ENCODE measurements around the gene YPEL1. TPM values are rescaled to one million over a fixed set of nuclear protein-coding genes. Genes with fewer than 3 reads are reported as not detected.

YPEL1 gene
- total RNA-seq, 2 experiments from 2014 or later, result 18.2 to 18.8 TPM

DNA sequence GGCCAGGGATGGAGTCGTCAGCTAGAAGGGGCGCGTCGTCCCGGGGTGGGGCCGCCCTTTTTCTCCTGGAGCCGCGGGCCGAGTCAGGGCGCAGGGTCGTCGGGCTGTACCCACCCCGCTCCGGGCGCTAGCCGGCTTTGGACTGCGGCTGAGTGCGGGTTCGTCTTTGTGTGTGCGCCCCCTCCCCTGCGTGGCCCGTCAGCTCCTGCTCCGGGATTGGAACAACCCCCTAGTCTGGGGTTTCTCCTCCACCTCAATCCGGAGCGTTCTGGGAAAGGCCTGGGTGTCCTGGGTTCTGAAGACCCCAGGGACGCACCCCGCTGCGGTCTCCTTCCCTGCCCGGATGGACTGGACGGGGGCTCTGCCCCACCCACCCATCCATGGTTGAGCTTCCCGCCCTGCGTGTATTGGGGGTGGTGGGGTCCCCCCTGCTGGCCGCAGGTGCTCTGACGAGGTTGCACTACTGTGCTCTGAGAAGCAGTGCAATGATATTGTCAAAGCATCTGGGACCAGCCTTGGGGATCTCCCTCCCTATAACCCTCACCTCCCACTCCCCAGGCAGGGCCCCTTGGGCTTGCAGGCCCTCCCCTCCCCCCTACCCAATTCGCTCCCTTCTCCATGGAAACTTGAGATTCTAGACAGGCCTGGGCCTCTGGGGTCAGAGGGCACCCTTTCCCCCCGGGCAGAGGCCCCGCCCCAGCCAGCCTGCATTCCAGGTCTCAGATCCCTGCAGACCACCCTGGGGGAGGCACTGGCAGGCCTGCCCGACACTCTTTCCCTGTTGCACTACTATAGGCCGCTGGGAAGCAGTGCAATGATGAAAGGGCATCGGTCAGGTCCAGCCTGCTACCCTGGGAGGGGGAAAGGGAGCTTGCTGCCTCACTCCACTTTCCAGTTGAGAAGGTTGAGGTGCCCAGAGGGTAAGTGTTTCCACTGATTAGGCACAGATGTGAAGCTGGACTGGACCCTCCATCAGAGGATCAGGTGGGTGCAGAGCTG is 82.7 kb downstream of the YPEL1 start:
- H3K27ac ChIP-seq (ENCODE audit: low read depth, low read length, poor library complexity, severe bottlenecking), result peak overlapping the region; percentile 68
- H3K4me3 ChIP-seq (ENCODE audit: low read depth, low read length, poor library complexity, severe bottlenecking), result peak overlapping the region; percentile 76
- no TSS peak for BruUV-seq (replicated peaks)
- H2AFZ ChIP-seq (ENCODE audit: low read length), result peak overlapping the region; percentile 97
- no peaks in the 10 kb centered on the region for H3K79me2 ChIP-seq (ENCODE audit: insufficient read depth, low read depth, low read length)
- H3K9me2 ChIP-seq (ENCODE audit: insufficient read depth, low read length), result no peaks in the 10 kb centered on the region
- H3K4me1 ChIP-seq (ENCODE audit: insufficient read depth, low read length, poor library complexity, severe bottlenecking), result peaks cover 39% of the 10 kb centered on the region
- peaks cover 30% of the 10 kb centered on the region for H3K36me3 ChIP-seq (ENCODE audit: insufficient read depth, low read length)
- peak overlapping the region; percentile 97 for H3K4me2 ChIP-seq (ENCODE audit: low read length)
- no peaks in the 10 kb centered on the region for H4K20me1 ChIP-seq (ENCODE audit: insufficient read depth, low read length)
- intact Hi-C loops (cut with micrococcal nuclease; ENCODE audit: unreplicated experiment), result no loop called here
- ChIA-PET POLR2A (interaction anchor here (0.7 to 2.5 kb wide), 4 partner anchors 10 to 1412 kb away, joined by 3 to 7 read pairs (median 4); partner anchors contain the start of genes PPIL2 and SDF2L1), CTCF (ENCODE audit: unreplicated experiment) (interaction anchor here (0.8 to 1.0 kb wide), 2 partner anchors 11 to 13 kb away, joined by 3 to 4 read pairs; partner anchors contain the start of gene PPIL2)
- H3K9me3 ChIP-seq (ENCODE audit: low read length), result no peaks in the 10 kb centered on the region
- TF ChIP-seq, protein P1, sequence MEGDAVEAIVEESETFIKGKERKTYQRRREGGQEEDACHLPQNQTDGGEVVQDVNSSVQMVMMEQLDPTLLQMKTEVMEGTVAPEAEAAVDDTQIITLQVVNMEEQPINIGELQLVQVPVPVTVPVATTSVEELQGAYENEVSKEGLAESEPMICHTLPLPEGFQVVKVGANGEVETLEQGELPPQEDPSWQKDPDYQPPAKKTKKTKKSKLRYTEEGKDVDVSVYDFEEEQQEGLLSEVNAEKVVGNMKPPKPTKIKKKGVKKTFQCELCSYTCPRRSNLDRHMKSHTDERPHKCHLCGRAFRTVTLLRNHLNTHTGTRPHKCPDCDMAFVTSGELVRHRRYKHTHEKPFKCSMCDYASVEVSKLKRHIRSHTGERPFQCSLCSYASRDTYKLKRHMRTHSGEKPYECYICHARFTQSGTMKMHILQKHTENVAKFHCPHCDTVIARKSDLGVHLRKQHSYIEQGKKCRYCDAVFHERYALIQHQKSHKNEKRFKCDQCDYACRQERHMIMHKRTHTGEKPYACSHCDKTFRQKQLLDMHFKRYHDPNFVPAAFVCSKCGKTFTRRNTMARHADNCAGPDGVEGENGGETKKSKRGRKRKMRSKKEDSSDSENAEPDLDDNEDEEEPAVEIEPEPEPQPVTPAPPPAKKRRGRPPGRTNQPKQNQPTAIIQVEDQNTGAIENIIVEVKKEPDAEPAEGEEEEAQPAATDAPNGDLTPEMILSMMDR (conservative IDR thresholded peaks at IDR 0.05; ENCODE audit: low read length), result peak; percentile 52
- no peak for TF ChIP-seq EZH2phosphoT487 (IDR thresholded peaks at IDR 0.05; ENCODE audit: borderline replicate concordance, low read depth, low read length)
- DNase-seq (ENCODE audit: low spot score), result peak; percentile 40

DNA sequence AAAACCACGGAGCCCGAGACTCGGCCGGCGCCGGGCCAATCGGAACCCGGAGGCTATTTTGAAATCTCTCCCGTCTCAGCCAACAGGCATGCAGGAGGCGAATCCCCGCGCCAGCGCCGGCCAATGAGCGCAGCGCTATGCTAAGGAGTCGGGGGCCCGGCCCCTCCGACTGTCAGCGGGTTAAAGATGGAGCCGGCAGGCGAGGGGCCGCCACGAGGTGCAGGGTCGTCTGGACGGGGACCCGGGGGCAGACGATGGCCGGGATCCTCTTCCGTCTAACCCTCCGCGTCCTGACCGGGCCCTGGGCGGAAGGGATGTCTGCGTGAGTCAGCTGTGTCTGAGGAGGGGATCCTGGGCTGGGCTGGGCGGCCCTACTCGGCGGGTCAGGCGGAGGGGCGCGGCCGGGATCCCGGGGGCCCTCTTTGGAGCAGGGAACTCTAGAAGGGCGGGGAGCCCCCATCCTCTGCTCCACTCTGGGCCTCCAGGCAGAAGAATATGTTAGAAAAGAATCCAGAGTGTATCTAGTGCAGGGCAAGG is 83.5 kb downstream of the YPEL1 start:
- Histone ChIP-seq H3K4me1 (ENCODE audit: insufficient read depth, low read length, poor library complexity, severe bottlenecking) (peaks cover 32% of the 10 kb centered on the region), H3K27ac (ENCODE audit: low read depth, low read length, poor library complexity, severe bottlenecking) (peak overlapping the region; percentile 68), H3K9me2 (ENCODE audit: insufficient read depth, low read length) (no peaks in the 10 kb centered on the region), H4K20me1 (ENCODE audit: insufficient read depth, low read length) (no peaks in the 10 kb centered on the region), H3K9me3 (ENCODE audit: low read length) (no peaks in the 10 kb centered on the region), H3K79me2 (ENCODE audit: insufficient read depth, low read depth, low read length) (no peaks in the 10 kb centered on the region), H3K36me3 (ENCODE audit: insufficient read depth, low read length) (peaks cover 34% of the 10 kb centered on the region), H3K4me2 (ENCODE audit: low read length) (peak overlapping the region; percentile 97), H2AFZ (ENCODE audit: low read length) (peak overlapping the region; percentile 97), H3K4me3 (ENCODE audit: low read depth, low read length, poor library complexity, severe bottlenecking) (peak overlapping the region; percentile 76)
- intact Hi-C loops (cut with micrococcal nuclease; ENCODE audit: unreplicated experiment), result no loop called here
- ChIA-PET CTCF (ENCODE audit: unreplicated experiment) (interaction anchor here (0.6 to 1.0 kb wide), 2 partner anchors 11 to 380 kb away, joined by 3 to 4 read pairs; no protein-coding TSS in a partner anchor), POLR2A (interaction anchor here (1.3 to 2.5 kb wide), 3 partner anchors 10 to 74 kb away, joined by 3 to 7 read pairs (median 5); partner anchors contain the start of genes PPIL2 and SDF2L1)
- no peak for TF ChIP-seq EZH2phosphoT487 (IDR thresholded peaks at IDR 0.05; ENCODE audit: borderline replicate concordance, low read depth, low read length)
- TF ChIP-seq, protein P1 (conservative IDR thresholded peaks at IDR 0.05; ENCODE audit: low read length), result no peak
- BruUV-seq (replicated peaks), result no TSS peak
- DNase-seq (ENCODE audit: low spot score), result peak; percentile 94
